T-helper 22 cell (primary cell): ENCODE measurements around the gene CLIC4.
"Not testable (repeated sequence)": the region's sequence is repeated elsewhere in the genome, so short reads cannot be mapped to it uniquely, and the experiment has no call there.

ENCODE experiments used
- DNase-seq: peaks from one replicate; pipeline ENCODE4 v3.0.0-alpha.2; 2020; ENCODE audit warnings: low read depth

The CLIC4 gene

GRCh38 chr1:24720152-24720551, 25.1 kb upstream of the CLIC4 start:
- no peak for DNase-seq

DNA sequence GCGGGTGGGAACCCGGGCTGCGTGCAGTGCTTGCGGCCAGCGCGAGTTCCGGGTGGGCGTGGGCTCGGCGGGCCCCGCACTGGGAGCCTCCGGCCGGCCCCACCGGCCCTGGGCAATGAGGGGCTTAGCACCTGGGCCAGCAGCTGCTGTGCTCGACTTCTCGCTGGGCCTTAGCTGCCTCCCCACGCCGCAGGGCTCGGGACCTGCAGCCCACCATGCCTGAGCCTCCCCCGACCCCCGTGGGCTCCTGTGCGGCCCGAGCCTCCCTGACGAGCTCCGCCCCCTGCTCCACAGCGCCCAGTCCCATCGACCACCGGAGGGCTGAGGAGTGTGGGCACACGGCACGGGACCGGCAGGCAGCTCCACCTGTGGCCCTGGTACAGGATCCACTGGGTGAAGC, 23.7 kb upstream of the CLIC4 start:
- no peak for DNase-seq

GRCh38 chr1:24722073-24723035, 22.9 kb upstream of the CLIC4 start:
- DNase-seq: not testable (repeated sequence)

DNA sequence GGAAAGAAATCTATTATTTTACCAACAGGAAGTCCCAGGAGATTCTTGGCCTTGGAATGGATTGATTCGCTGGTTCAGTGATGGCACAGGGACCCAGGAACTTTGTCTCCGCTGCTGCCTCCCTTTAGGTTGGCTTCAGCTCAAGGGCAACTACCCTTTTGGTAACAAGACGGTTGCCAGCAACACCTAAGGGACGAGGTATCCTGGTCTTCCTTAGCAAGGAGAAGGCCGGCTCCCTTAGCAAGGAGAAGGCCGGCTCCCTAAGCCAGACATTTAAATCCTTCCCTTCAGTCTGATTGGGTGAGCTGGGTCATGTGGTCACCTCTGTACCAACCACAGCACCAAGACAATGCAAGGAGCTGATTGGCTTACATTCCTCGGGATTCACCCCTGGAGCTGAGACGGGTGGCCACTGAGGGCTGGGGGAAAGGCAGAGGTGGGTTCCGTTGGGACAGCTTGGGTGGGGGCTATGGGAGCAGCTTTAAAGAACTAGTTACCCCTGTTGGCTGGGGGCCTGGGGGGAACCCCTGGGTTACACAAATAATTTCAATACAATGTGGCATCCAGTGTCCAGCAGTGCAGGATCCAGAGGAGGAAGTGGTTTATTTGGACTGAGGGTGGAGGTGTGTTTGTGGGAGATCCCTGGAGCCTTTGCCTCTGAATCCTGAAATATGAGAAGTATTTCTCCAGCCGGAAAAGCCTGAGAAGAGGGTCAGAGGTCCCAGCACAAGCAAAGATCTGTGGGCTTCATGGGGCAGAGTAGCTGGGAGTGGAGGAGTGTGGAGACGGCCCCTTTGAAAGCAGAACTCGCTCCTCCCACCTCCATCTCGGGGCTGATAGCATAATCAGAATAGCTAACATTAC, 20.7 kb upstream of the CLIC4 start:
- DNase-seq: no peak

DNA sequence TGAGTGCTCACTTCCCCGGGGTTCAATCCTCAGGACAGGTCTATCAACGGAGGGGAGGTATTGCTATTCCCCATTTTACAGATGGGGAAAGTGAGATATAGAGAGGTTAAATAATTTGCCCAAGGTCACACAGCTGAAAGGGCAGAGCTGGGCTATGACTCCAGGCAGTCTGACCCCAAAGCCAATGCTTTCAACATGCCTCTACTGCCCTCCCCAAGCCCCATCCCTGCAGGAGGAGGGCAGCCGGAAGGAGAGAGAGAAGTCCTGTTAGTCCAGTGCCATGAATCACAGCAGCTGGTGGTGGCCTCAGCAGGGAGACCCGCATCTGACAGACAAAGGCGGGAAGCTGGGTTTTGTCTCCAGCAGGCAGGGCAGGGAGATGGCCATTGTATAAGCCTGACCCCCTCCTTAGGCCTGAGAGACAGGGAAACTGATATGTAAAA, 20.0 kb upstream of the CLIC4 start:
- DNase-seq: no peak

- no peak for DNase-seq
These were observed 18.5 kb upstream of the CLIC4 start for GRCh38 chr1:24726741-24727140.

- no peak for DNase-seq
These were observed 17.6 kb upstream of the CLIC4 start for GRCh38 chr1:24727501-24728216.

GRCh38 chr1:24728982-24729381, 16.3 kb upstream of the CLIC4 start:
- DNase-seq: no peak

GRCh38 chr1:24732186-24732885, 12.9 kb upstream of the CLIC4 start:
- DNase-seq: no peak

- DNase-seq: not testable (repeated sequence)
These were observed 11.9 kb upstream of the CLIC4 start for GRCh38 chr1:24733342-24733741.

GRCh38 chr1:24735156-24735508, 10.1 kb upstream of the CLIC4 start:
- no peak for DNase-seq

GRCh38 chr1:24735509-24736375, 9.5 kb upstream of the CLIC4 start:
- no peak for DNase-seq

- DNase-seq: no peak
These were observed 7.7 kb upstream of the CLIC4 start for GRCh38 chr1:24737368-24738117.

DNA sequence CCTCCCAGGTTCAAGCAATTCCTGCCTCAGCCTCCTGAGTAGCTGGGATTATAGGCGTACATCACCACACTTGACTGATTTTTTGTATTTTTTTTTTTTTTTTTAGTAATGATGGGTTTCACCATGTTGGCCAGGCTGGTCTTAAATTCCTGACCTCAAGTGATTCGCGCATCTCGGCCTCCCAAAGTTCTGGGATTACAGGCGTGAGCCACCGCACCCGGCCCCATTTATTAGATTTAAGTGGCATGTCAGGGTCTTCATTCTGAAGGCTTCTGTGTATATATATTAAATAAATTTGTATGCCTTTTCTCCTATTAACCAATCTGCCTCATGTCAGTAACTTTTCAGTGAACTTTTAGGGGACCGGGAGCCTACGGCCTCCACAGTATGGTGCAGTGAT, 6.0 kb upstream of the CLIC4 start:
- no peak for DNase-seq

- DNase-seq: no peak
These were observed 2.9 kb upstream of the CLIC4 start for GRCh38 chr1:24742090-24742938.

DNA sequence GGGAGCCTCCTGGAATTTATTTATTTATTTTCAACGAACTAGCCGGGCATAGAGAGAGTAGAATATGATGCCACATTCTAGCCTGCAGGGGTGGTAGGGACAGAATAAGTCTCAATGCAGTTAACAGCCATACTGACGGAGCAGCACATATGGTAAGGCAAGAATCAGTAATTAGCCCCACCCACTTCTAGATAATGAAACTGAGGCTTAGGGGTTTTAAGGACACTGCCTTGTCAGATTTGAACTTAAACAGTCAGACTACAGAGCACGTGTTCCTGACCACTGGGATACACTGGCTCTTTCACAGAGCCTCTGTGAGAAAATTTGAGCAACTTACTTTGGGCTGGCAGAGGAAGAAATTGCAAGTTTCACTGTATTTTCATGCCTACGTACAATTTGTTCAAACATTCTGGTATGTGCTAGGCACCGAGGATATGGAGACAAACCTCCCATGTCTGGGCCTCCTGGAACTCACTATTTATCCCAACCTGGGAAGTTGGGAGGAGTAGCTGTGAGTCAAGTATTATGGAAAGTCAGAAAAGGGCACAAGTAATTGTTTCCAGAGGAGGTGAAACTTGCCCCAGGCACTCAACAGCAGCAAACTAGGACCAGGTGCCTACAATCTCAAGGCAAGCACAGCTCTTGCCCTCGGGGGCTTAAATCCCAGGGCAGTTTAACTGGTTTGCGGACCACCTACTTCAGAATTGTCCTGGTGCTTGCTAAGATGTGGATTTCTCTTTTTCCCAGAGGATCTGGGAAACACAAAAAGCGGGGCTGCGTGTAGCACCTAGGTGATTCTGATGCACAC, 1.6 kb upstream of the CLIC4 start:
- DNase-seq: no peak

GRCh38 chr1:24745711-24746413, 615 bp downstream of the CLIC4 start:
- DNase-seq: peak; percentile 5
